ENCODE results near the gene PSPC1. TPM values are rescaled to one million over a fixed set of nuclear protein-coding genes. Genes with fewer than 3 reads are reported as not detected.
A peak's percentile ranks its signal among the peaks of the same experiment; 100 is the strongest.

Gene PSPC1
- total RNA-seq, 1 donor from 2014 or later = 35.1 TPM

- Mint-ChIP-seq H3K27ac (ENCODE audit: unreplicated experiment) (peak overlapping the region; percentile 57), H3K36me3 (ENCODE audit: low read depth) (peaks cover 21% of the 10 kb centered on the region), H3K4me3 (ENCODE audit: unreplicated experiment) (no peak overlapping the region), H3K4me1 (ENCODE audit: low read depth) (peaks cover 17% of the 10 kb centered on the region), H3K9me3 (ENCODE audit: low read depth) (no peaks in the 10 kb centered on the region), H3K27me3 (ENCODE audit: low read depth) (no peaks in the 10 kb centered on the region)
- no peak for DNase-seq (ENCODE audit: low spot score)
- TF ChIP-seq, protein P1, sequence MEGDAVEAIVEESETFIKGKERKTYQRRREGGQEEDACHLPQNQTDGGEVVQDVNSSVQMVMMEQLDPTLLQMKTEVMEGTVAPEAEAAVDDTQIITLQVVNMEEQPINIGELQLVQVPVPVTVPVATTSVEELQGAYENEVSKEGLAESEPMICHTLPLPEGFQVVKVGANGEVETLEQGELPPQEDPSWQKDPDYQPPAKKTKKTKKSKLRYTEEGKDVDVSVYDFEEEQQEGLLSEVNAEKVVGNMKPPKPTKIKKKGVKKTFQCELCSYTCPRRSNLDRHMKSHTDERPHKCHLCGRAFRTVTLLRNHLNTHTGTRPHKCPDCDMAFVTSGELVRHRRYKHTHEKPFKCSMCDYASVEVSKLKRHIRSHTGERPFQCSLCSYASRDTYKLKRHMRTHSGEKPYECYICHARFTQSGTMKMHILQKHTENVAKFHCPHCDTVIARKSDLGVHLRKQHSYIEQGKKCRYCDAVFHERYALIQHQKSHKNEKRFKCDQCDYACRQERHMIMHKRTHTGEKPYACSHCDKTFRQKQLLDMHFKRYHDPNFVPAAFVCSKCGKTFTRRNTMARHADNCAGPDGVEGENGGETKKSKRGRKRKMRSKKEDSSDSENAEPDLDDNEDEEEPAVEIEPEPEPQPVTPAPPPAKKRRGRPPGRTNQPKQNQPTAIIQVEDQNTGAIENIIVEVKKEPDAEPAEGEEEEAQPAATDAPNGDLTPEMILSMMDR (IDR thresholded peaks at IDR 0.05) = no peak
These were observed 106.6 kb downstream of the PSPC1 start for GRCh38 chr13:19676168-19676567.

DNA sequence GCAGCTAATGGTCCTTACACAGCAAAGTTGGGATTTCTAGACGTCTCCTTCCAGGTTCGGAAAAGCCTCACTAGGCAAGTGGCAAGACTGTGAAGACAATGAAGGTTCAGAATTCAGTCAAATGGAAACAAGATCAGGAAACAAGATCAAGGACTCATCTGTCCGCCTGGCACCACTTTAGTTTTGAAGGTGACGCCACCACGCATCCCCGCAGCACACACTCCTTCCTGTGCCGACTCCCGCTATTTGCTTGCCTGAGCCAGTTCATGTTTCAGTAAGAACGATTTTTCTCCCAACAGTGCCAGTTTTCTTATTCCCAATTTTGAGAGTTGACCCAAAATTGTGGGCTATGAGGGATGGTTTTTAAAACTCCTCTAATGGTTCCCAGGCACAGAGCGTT, 107.8 kb downstream of the PSPC1 start:
- Mint-ChIP-seq H3K27ac (ENCODE audit: unreplicated experiment) (no peak overlapping the region), H3K36me3 (ENCODE audit: low read depth) (peaks cover 24% of the 10 kb centered on the region), H3K4me1 (ENCODE audit: low read depth) (peaks cover 16% of the 10 kb centered on the region), H3K27me3 (ENCODE audit: low read depth) (no peaks in the 10 kb centered on the region), H3K4me3 (ENCODE audit: unreplicated experiment) (no peak overlapping the region), H3K9me3 (ENCODE audit: low read depth) (no peaks in the 10 kb centered on the region)
- TF ChIP-seq, protein P1 (IDR thresholded peaks at IDR 0.05) = no peak
- no peak for DNase-seq (ENCODE audit: low spot score)

- H3K36me3 Mint-ChIP-seq (ENCODE audit: low read depth) = peaks cover 32% of the 10 kb centered on the region
These were observed 109.0 kb downstream of the PSPC1 start for GRCh38 chr13:19673473-19674430.

DNA sequence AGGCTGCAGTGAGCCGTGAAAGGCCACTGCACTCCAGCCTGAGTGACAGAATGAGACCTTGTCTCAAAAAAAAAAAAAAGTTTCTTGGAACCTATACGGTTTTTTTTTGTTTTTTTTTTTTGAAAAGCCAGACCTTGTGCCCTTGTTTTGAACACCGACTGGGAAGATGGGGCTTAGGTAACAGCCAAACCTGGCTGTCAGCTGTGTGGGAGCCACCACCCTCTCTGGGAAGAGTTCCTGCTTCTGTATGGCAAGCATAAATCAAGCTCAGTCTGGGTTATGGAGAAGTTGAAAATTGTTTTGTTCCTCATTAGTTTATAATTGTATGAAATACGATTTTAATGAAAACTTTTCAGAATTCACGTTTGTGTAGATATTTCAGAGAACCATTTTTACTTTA, 109.8 kb downstream of the PSPC1 start:
- TF ChIP-seq, protein P1 (IDR thresholded peaks at IDR 0.05) = no peak
- no peak for DNase-seq (ENCODE audit: low spot score)
- peaks cover 19% of the 10 kb centered on the region for H3K4me1 Mint-ChIP-seq (ENCODE audit: low read depth)
- no peaks in the 10 kb centered on the region for H3K9me3 Mint-ChIP-seq (ENCODE audit: low read depth)
- H3K4me3 Mint-ChIP-seq (ENCODE audit: unreplicated experiment) = no peak overlapping the region
- peaks cover 35% of the 10 kb centered on the region for H3K36me3 Mint-ChIP-seq (ENCODE audit: low read depth)
- H3K27ac Mint-ChIP-seq (ENCODE audit: unreplicated experiment) = no peak overlapping the region
- no peaks in the 10 kb centered on the region for H3K27me3 Mint-ChIP-seq (ENCODE audit: low read depth)

More at GRCh38 chr13:19673473-19674430, 109.0 kb downstream of the PSPC1 start:
- Mint-ChIP-seq H3K4me3 (ENCODE audit: unreplicated experiment) (no peak overlapping the region), H3K27ac (ENCODE audit: unreplicated experiment) (peak overlapping the region; percentile 0), H3K27me3 (ENCODE audit: low read depth) (no peaks in the 10 kb centered on the region), H3K9me3 (ENCODE audit: low read depth) (no peaks in the 10 kb centered on the region), H3K4me1 (ENCODE audit: low read depth) (peaks cover 19% of the 10 kb centered on the region)
- TF ChIP-seq, protein P1 (IDR thresholded peaks at IDR 0.05) = no peak
- no peak for DNase-seq (ENCODE audit: low spot score)

- TF ChIP-seq, protein P1 (IDR thresholded peaks at IDR 0.05) = no peak
- no peaks in the 10 kb centered on the region for H3K9me3 Mint-ChIP-seq (ENCODE audit: low read depth)
- H3K4me1 Mint-ChIP-seq (ENCODE audit: low read depth) = peaks cover 14% of the 10 kb centered on the region
- H3K27me3 Mint-ChIP-seq (ENCODE audit: low read depth) = no peaks in the 10 kb centered on the region
- peaks cover 31% of the 10 kb centered on the region for H3K36me3 Mint-ChIP-seq (ENCODE audit: low read depth)
- peak overlapping the region; percentile 71 for H3K27ac Mint-ChIP-seq (ENCODE audit: unreplicated experiment)
- no peak overlapping the region for H3K4me3 Mint-ChIP-seq (ENCODE audit: unreplicated experiment)
- DNase-seq (ENCODE audit: low spot score) = no peak
These were observed 112.6 kb downstream of the PSPC1 start for GRCh38 chr13:19670147-19670546.
